Renal cortex interstitium (tissue), 11 donors: ENCODE measurements around the gene ZNF273. TPM values are rescaled to one million over a fixed set of nuclear protein-coding genes. Genes with fewer than 3 reads are reported as not detected.
"Not testable (repeated sequence)": the region's sequence is repeated elsewhere in the genome, so short reads cannot be mapped to it uniquely, and the experiment has no call there.

Experiments
- DNase-seq, 11 donors: peaks; one replicate each; pipeline ENCODE4 v3.0.0-alpha.2; 2013; ENCODE audit warnings: low read depth in 9 of 11, low spot score in 4 of 11; ENCODE audit errors: extremely low read depth in 1 of 11
- polyA plus RNA-seq, 3 donors: library from polyadenylated mRNA; unstranded; fragments of 120-200 nt; gene quantifications; one replicate each; pipeline ENCODE4 v1.2.1, GENCODE V29; 2013; ENCODE audit not compliant: insufficient read length in 3 of 3

Gene ZNF273
- polyA plus RNA-seq, 3 donors, result 9.3 to 10.9 (median 9.6) TPM

GRCh38 chr7:64914557-64914956 lies 11.5 kb downstream of the ZNF273 start:
- no peak for DNase-seq

DNA sequence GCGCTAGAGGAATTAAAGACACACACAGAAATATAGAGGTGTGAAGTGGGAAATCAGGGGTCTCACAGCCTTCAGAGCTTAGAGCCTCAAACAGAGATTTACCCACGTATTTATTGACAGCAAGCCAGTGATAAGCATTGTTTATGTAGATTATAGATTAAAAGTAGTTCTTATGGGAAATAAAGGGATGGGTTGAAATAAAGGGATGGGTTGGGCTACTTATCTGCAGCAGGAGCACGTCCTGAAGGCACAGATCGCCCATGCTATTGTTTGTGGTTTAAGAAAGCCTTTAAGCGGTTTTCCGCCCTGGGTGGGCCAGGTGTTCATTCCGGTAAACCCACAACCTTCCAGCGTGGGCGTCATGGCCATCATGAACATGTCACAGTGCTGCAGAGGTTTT lies 12.2 kb downstream of the ZNF273 start:
- DNase-seq, result not testable (repeated sequence)

DNA sequence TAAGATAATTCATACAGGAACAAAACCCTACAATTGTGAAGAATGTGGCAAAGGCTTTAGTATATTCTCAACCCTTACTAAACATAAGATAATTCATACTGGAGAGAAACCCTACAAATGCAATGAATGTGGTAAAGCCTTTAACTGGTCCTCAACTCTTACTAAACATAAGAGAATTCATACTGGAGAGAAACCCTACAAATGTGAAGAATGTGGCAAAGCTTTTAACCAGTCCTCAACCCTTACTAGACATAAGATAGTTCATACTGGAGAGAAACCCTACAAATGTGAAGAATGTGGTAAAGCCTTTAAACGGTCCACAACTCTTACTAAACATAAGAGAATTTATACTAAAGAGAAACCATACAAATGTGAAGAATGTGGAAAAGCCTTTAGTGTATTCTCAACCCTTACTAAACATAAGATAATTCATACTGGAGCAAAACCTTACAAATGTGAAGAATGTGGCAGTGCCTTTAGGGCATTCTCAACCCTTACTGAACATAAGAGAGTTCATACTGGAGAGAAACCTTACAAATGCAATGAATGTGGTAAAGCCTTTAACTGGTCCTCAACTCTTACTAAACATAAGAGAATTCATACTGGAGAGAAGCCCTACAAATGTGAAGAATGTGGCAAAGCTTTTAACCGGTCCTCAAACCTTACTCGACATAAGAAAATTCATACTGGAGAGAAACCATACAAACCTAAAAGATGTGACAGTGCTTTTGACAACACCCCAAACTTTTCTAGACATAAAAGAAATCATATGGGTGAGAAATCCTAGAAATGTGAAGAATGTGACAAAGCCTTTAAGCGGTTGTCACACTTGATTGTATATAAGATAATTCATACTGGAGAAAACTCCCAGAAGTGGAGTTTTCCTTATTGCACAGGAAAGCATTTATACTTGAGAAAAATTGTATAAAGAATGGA lies 25.4 kb downstream of the ZNF273 start:
- DNase-seq, result not testable (repeated sequence)

- no peak for DNase-seq
Observed at GRCh38 chr7:64934478-64934877, 31.4 kb downstream of the ZNF273 start.

DNA sequence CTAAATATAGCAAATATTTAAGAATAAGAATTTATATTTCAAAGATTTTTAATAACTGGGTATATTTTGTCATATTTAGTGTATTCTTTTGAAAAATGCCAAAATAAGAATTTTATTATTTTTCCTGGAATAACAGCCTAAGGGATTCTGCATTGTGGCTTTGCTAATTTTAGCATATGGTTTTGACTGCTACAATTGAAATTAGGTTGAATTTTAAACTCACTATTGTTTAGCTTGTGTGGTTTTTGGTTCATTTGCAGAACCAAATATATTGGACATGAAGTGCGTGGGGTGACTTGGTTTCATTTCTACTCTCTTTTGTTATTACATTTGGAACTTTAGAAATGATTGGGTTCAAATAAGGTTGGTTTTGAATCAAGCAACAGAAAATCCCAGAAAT lies 35.5 kb downstream of the ZNF273 start:
- DNase-seq, result no peak

- not testable (repeated sequence) for DNase-seq
Observed at GRCh38 chr7:64940021-64940420, 36.9 kb downstream of the ZNF273 start.

DNA sequence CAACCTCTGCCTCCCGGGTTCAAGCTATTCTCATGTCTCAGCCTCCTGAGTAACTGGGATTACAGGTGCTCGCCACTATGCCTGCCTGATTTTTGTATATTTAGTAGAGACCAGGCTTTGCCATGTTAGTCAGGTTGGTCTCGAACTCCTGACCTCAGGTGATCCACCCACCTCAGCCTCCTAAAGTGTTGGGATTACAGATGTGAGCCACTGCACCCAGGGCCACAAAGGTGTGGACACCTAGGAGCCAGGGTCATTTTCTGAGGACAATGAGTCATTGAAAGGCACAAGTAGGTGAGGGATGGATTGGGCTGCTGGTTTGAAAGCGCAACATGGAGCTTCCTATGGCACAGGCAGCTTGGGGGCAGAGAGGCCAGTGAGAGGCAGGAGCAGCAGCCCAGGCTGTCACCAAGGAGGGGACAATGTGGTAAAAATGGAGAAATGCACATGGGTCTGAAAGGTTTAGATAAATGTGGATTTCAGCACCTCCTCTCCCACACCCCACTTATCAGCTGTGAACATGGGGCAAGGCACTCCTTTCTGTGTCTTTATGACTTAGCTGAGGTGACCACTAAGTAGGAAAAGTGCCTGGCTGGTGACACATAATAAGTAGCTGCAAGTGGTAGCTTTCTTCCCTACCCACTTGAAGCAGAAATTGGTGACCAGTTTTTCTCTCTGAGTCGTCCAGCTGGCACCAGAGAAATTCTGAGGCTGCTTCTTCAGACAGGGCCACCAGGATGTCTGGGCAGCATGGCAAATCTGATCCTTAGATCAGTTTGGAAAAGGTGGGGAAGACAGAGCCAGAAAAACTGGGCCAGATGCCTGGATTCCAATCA lies 41.8 kb downstream of the ZNF273 start:
- not testable (repeated sequence) for DNase-seq

DNA sequence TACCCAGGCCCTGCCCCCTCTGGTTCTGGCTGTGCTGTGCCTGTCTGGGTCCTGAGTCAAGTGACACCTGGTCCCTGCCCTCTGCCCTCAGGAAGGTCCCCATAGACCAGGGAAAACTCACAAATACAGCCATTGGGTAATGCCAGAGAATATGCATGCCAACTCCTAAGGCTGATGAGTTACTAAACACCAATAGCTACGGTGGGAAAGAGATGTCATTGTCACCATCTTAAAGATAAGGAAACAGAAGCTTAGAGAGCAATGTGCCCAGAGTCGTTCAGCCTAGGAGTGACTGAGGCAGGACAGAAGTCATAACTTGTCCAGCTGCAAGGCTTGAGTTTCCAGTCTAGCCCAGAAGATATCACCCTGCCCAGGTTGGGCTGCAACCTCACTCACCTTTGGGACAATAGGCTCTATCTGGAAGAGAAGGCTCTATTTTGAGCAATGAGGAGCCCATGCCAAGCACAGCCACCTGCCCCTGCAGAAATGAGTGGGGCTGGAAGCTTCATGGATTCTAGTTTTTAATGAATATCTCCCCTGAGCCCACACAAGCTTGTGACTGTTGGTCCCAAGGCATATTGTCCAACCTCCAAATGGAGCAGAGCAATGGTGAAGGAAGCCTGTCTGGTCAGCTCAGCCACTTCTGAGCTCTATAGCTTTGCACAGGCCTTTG lies 42.6 kb downstream of the ZNF273 start:
- no peak for DNase-seq

GRCh38 chr7:64946772-64947171 lies 43.7 kb downstream of the ZNF273 start:
- no peak for DNase-seq

- no peak for DNase-seq
Observed at GRCh38 chr7:64947252-64948000, 44.4 kb downstream of the ZNF273 start.

DNA sequence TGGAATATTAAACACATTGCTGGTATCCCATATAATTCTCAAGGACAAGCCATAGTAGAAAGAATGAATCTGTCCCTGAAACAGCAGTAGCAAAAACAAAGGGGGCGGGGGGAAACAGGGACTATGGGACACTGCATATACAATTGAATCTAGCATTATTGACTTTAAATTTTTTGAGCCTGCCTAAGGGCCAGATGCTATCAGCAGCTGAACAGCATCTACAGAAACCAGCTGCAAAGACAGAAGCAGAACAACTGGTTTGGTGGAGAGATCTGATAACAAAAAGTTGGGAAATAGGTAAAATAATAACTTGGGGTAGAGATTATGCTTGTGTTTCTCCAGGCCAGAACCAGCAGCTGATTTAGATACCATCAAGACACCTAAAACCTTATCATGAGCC lies 45.7 kb downstream of the ZNF273 start:
- DNase-seq, result not testable (repeated sequence)

GRCh38 chr7:64950673-64951072 lies 47.6 kb downstream of the ZNF273 start:
- DNase-seq, result not testable (repeated sequence)

GRCh38 chr7:64951250-64951848 lies 48.3 kb downstream of the ZNF273 start:
- DNase-seq, result peak in 5 of 11 donors; percentile 15 to 52 (median 30)

- no peak for DNase-seq
Observed at GRCh38 chr7:64959072-64959747, 56.1 kb downstream of the ZNF273 start.

DNA sequence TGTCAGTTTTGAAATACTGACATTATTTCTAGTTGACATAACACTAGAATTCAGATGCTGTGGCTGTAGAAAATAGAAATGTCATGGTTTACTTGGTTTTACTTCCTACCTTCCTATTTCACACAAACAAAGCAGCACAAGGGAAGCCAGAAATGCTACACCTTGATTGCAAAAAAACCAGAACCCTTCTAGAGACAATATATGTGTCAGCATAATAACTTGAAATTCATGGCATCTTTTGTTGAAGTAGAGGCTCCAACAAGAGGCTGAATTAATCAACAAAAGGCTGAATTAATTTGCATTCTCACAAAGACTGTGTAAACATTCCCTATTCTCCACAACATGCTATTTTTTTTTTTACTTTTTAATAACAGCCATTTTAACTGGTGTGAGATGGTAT lies 62.5 kb downstream of the ZNF273 start:
- DNase-seq, result no peak

GRCh38 chr7:64978497-64979203 lies 75.6 kb downstream of the ZNF273 start:
- DNase-seq, result no peak
